WTC11 (cell line): ENCODE data around the gene PWWP3B. TPM values are rescaled to one million over a fixed set of nuclear protein-coding genes. Genes with fewer than 3 reads are reported as not detected.

Experiments
- ATAC-seq: fragments of 200-7000 bp; cut with Tn5 transposase; 2 replicates; pipeline ENCODE4 v1.10.0; 2021; ENCODE audit warnings: mild to moderate bottlenecking, moderate library complexity
- CTCF ChIA-PET: fragments of 300-600 bp; sonication (Branson Sonifier 250); formaldehyde crosslinking; loops from one replicate; lab custom pipeline; 2021; ENCODE audit warnings: antibody characterized with exemption; lab: Charles Lee
- POLR2A ChIA-PET: fragments of 350-600 bp; sonication (Branson Sonifier 250); formaldehyde crosslinking; loops from one replicate; lab custom pipeline; 2021; ENCODE audit warnings: antibody characterized with exemption; lab: Charles Lee
- DNase-seq: peaks from one replicate; pipeline ENCODE4 v3.0.0; 2021; ENCODE audit warnings: low spot score
- H3K27ac Mint-ChIP-seq: 2 replicates; pipeline ENCODE4 v1.8.0; 2021; ENCODE audit warnings: mixed read lengths
- H3K27me3 Mint-ChIP-seq: 2 replicates; pipeline ENCODE4 v1.8.0; 2021; ENCODE audit warnings: low read depth, mild to moderate bottlenecking, moderate library complexity, mixed read lengths
- H3K36me3 Mint-ChIP-seq: 2 replicates; pipeline ENCODE4 v1.8.0; 2021; ENCODE audit warnings: mixed read lengths
- H3K4me1 Mint-ChIP-seq: 2 replicates; pipeline ENCODE4 v1.8.0; 2022; ENCODE audit warnings: mixed read lengths
- H3K4me3 Mint-ChIP-seq: 2 replicates; pipeline ENCODE4 v1.8.0; 2021; ENCODE audit warnings: mild to moderate bottlenecking, moderate library complexity, mixed read lengths
- H3K9me3 Mint-ChIP-seq: 2 replicates; pipeline ENCODE4 v1.8.0; 2021; ENCODE audit warnings: mixed read lengths
- ATF2 ChIP-seq: sonication (generic); formaldehyde crosslinking; IDR thresholded peaks from 2 replicates; pipeline ENCODE4 v1.8.1; 2022; ENCODE audit warnings: low read depth, missing genetic modification reagents, borderline replicate concordance
- ATF6 ChIP-seq: sonication (generic); formaldehyde crosslinking; IDR thresholded peaks from 2 replicates; pipeline ENCODE4 v1.8.1; 2023; ENCODE audit warnings: mild to moderate bottlenecking, missing genetic modification reagents
- GRHL2 ChIP-seq: fragments of 250-450 bp; sonication (Bioruptor Pico); IDR thresholded peaks from 2 replicates; pipeline ENCODE4 v1.8.0; 2022; ENCODE audit warnings: mild to moderate bottlenecking, moderate library complexity; ENCODE audit not compliant: insufficient replicate concordance, severe bottlenecking
- JAZF1 ChIP-seq: fragments of 250-450 bp; sonication (Bioruptor Pico); IDR thresholded peaks from 2 replicates; pipeline ENCODE4 v1.9.0; 2021; ENCODE audit warnings: moderate library complexity, mild to moderate bottlenecking, inconsistent platforms
- MAX ChIP-seq: sonication (generic); formaldehyde crosslinking; IDR thresholded peaks from 2 replicates; pipeline ENCODE4 v1.8.0; 2022; ENCODE audit warnings: mild to moderate bottlenecking, missing genetic modification reagents
- MLX ChIP-seq: sonication (generic); formaldehyde crosslinking; IDR thresholded peaks from 2 replicates; pipeline ENCODE4 v1.8.1; 2023; ENCODE audit warnings: mild to moderate bottlenecking, missing genetic modification reagents, moderate library complexity
- NFATC4 ChIP-seq: fragments of 250-450 bp; sonication (Bioruptor Pico); IDR thresholded peaks from 2 replicates; pipeline ENCODE4 v1.9.0; 2021; ENCODE audit warnings: mild to moderate bottlenecking
- NFYB ChIP-seq: sonication (generic); formaldehyde crosslinking; conservative IDR thresholded peaks from 2 replicates; pipeline ENCODE4 v1.8.0; 2022; ENCODE audit warnings: low read depth, missing genetic modification reagents
- PRRX2 ChIP-seq: fragments of 250-450 bp; sonication (Bioruptor Pico); IDR thresholded peaks from 2 replicates; pipeline ENCODE4 v1.8.0; 2021; ENCODE audit warnings: mild to moderate bottlenecking
- SMAD4 ChIP-seq: sonication (generic); formaldehyde crosslinking; IDR thresholded peaks from 2 replicates; pipeline ENCODE4 v1.8.0; 2022; ENCODE audit warnings: mild to moderate bottlenecking, missing genetic modification reagents
- TEAD1 ChIP-seq: sonication (generic); formaldehyde crosslinking; IDR thresholded peaks from 2 replicates; pipeline ENCODE4 v1.8.0; 2022; ENCODE audit warnings: mild to moderate bottlenecking, missing genetic modification reagents
- TEAD4 ChIP-seq: sonication (generic); formaldehyde crosslinking; IDR thresholded peaks from 2 replicates; pipeline ENCODE4 v1.8.0; 2022; ENCODE audit warnings: mild to moderate bottlenecking, missing genetic modification reagents
- ZNF317 ChIP-seq: sonication (generic); formaldehyde crosslinking; IDR thresholded peaks from 2 replicates; pipeline ENCODE4 v1.8.1; 2023; ENCODE audit warnings: low read depth, mild to moderate bottlenecking, moderate library complexity, missing genetic modification reagents, borderline replicate concordance
- ZNF396 ChIP-seq: fragments of 250-450 bp; sonication (Bioruptor Pico); IDR thresholded peaks from 2 replicates; pipeline ENCODE4 v1.8.0; 2021; ENCODE audit warnings: mild to moderate bottlenecking, moderate library complexity, borderline replicate concordance
- total RNA-seq: library from RNA; stranded (reverse); gene quantifications from 3 replicates; pipeline ENCODE4 v1.2.3, GENCODE V29; 2021
- TF ChIP-seq, protein P1 (sequence below): fragments of 250-450 bp; sonication (Bioruptor Pico); IDR thresholded peaks from 2 replicates; pipeline ENCODE4 v1.8.0; 2021; ENCODE audit warnings: mild to moderate bottlenecking

Gene PWWP3B
- total RNA-seq, 1 experiment from 2014 or later: 0.52 TPM

- TF ChIP-seq SMAD4 (CRISPR knock-in tag): no peak
- TF ChIP-seq TEAD1 (CRISPR knock-in tag): no peak
- no peak for TF ChIP-seq GRHL2 (CRISPR knock-in tag)
- TF ChIP-seq ZNF317 (CRISPR knock-in tag): no peak
- TF ChIP-seq JAZF1 (CRISPR knock-in tag): no peak
Observed at GRCh38 chrX:106144755-106145639, 23.1 kb upstream of the PWWP3B start (continued).

DNA sequence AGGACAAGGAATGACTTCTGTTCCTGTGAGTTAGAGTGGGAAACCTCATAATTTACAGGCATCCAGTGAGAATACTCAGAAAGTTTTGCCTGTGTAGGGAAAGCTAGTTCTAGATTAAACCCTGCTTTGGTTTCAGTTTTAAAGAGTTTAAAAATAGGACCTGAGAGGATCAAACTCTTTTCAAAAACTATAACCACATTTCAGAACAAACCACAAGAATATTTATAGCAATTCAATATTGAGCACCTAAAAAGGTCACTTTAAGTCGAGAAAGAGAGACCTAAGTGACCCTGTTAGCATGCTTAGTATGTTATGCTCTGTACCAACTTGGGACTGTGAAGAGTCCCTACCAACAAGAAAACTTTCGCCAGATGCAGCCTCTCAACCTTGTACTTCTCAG, 17.4 kb upstream of the PWWP3B start:
- Mint-ChIP-seq H3K27me3 (no peaks in the 10 kb centered on the region; the same call in 1 of the 2 replicates), H3K9me3 (peaks cover 2% of the 10 kb centered on the region; the same call in 1 of the 2 replicates), H3K36me3 (no peaks in the 10 kb centered on the region), H3K4me3 (no peak overlapping the region), H3K27ac (no peak overlapping the region), H3K4me1 (no peaks in the 10 kb centered on the region)
- ChIA-PET POLR2A (no interaction called here), CTCF (no interaction called here)
- TF ChIP-seq NFATC4: no peak
- no peak for TF ChIP-seq PRRX2 (CRISPR knock-in tag)
- no peak for TF ChIP-seq ZNF396 (CRISPR knock-in tag)
- no peak for TF ChIP-seq MAX (CRISPR knock-in tag)
- TF ChIP-seq TEAD4 (CRISPR knock-in tag): no peak
- no peak for TF ChIP-seq MLX (CRISPR knock-in tag)
- no peak for DNase-seq
- ATAC-seq: no peak

DNA sequence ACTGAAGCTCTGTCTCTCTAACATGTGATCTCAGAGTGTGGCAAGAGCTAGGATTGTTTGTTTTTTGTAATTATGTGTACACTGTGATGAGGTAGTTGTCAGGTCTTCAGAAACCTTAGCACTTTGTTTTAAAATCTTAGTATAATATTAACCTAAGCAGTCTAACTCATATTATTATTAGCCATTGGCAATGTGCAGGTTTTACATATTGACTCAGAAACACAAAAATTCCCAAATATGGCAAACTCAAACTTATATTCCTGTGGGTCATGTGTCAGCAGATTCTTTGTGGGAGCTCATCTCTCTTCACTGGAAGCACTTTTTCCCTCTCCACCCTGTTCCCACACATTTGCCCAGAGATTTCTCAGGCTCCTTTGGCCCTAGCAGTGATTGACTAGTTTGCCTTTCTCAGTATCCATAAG, 8.2 kb upstream of the PWWP3B start:
- H3K4me1 Mint-ChIP-seq: no peaks in the 10 kb centered on the region
- no peak for DNase-seq

More for the DNA sequence above, 8.2 kb upstream of the PWWP3B start:
- no peaks in the 10 kb centered on the region for H3K36me3 Mint-ChIP-seq
- no peak overlapping the region for H3K27ac Mint-ChIP-seq
- no peaks in the 10 kb centered on the region for H3K9me3 Mint-ChIP-seq
- CTCF ChIA-PET: no interaction called here
- no peak for ATAC-seq
- no peaks in the 10 kb centered on the region for H3K27me3 Mint-ChIP-seq
- H3K4me3 Mint-ChIP-seq: no peak overlapping the region
- TF ChIP-seq ATF2 (CRISPR knock-in tag) (no peak), ATF6 (no peak), NFYB (no peak)
- TF ChIP-seq, protein P1, sequence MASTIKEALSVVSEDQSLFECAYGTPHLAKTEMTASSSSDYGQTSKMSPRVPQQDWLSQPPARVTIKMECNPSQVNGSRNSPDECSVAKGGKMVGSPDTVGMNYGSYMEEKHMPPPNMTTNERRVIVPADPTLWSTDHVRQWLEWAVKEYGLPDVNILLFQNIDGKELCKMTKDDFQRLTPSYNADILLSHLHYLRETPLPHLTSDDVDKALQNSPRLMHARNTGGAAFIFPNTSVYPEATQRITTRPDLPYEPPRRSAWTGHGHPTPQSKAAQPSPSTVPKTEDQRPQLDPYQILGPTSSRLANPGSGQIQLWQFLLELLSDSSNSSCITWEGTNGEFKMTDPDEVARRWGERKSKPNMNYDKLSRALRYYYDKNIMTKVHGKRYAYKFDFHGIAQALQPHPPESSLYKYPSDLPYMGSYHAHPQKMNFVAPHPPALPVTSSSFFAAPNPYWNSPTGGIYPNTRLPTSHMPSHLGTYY (CRISPR knock-in tag): no peak
- POLR2A ChIA-PET: no interaction called here
